ENCODE data around the gene ATP1A4. TPM values are rescaled to one million over a fixed set of nuclear protein-coding genes. Genes with fewer than 3 reads are reported as not detected.

Gene ATP1A4
- total and polyA plus RNA-seq, 7 experiments from 2014 or later: 0.71 TPM; not detected in 6

DNA sequence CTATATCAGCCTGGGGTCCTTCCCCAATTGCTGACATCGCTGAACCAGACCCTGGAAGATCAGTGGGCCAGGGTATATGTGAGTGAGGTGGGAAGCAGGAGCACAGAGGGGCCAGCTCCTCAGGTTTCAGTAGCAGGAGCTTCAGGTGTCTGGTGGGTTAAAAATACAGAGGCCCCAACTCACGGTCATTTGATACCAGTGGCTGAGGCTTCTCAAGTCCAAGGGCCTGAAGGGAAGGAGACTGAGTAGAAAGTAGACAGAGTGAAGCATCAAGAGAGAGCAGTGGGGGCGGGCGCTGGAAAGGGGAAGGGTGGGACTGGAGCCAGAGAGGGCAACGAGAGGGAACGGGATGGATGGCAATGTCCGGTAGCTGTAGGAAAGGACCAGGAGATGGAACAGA lies 36.9 kb downstream of the ATP1A4 start:
- Histone ChIP-seq H3K4me3 (ENCODE audit: low read length) (no peak overlapping the region), H3K9me3 (ENCODE audit: control insufficient read depth in 2 of 3, low read length in 3 of 3) (no peaks in the 10 kb centered on the region), H3K27me3 (ENCODE audit: control insufficient read depth in 2 of 2, insufficient read depth in 2 of 2, low read length in 2 of 2) (no peaks in the 10 kb centered on the region), H3K27ac (ENCODE audit: low read depth, low read length) (no peak overlapping the region), H3K4me1 (ENCODE audit: control insufficient read depth in 2 of 2, insufficient read depth in 2 of 2, low read length in 2 of 2) (no peaks in the 10 kb centered on the region), H3K36me3 (ENCODE audit: control insufficient read depth in 2 of 3, insufficient read depth in 3 of 3, low read length in 3 of 3) (no peaks in the 10 kb centered on the region)
- intact Hi-C loops (cut with micrococcal nuclease): no loop called here
- ChIA-PET CTCF (no interaction called here), POLR2A (no interaction called here)
- Mint-ChIP-seq H3K4me3 (no peak overlapping the region), H3K27ac (no peak overlapping the region), H3K36me3 (no peaks in the 10 kb centered on the region), H3K27me3 (peaks cover 0 to 10% (median 6%) of the 10 kb centered on the region in 5 donors), H3K9me3 (no peaks in the 10 kb centered on the region), H3K4me1 (no peaks in the 10 kb centered on the region)
- DNase-seq (no peak), ATAC-seq (no peak)

DNA sequence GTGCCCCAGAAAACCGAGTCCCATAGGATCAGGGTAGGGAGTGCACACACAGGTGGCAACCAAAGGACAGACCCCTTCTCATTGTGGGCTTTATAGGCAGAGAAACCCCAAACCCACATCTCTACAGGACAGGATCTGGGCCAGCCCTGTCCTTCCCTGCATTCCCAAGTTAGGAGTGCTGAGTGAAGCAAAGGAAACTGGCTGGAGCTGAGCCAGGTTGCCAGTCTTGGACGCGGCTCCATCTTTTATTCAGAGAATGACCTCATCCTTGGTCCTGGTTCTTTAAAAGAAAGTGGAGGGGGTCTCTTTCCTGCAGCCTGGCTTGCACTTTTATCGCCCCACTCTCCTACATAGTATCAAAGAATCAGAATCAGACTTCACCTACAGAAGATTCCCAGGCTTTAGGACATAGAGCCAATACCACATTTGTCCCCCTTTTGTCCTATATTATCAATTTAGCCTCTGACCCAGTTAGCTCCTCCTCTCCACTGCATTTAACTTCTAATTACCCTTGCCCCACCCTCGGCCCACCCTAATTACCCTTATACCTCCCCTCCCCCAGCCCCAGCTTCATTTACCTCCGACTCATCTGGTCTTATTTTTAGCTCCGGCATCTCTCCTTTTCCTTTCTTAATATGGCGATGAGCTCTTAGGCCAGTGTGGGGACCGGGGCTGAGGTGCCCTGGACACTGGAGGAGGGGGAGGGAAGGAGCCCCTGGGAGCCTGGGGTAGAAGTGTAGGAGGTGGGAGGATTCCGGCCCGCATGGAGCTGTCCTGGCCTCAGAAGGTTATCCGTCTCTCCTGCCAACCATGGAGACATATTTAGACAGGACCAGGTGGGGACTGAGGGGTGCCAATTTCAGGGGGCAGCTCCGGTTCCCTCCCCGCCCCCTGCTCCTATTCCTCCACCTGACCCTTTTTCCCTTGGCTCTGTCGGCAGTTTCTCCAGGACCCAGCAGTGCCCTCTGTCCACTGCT lies 38.5 kb downstream of the ATP1A4 start, which contains the start of gene CASQ1:
Gene CASQ1, plus strand, starts transcription at position 927 of the 977 bp plus-strand sequence. CDS start 177 bp downstream, outside the sequence.
- Mint-ChIP-seq H3K4me3 (no peak within 1 kb of the TSS), H3K27ac (no peak within 1 kb of the TSS), H3K27me3 (peaks cover 0 to 10% (median 6%) of the 10 kb centered on the region in 5 donors), H3K36me3 (no peaks in the 10 kb centered on the region), H3K4me1 (no peaks in the 10 kb centered on the region), H3K9me3 (no peaks in the 10 kb centered on the region)
- Histone ChIP-seq H3K27me3 (ENCODE audit: control insufficient read depth in 2 of 2, insufficient read depth in 2 of 2, low read length in 2 of 2) (no peaks in the 10 kb centered on the region), H3K36me3 (ENCODE audit: control insufficient read depth in 2 of 3, insufficient read depth in 3 of 3, low read length in 3 of 3) (no peaks in the 10 kb centered on the region), H3K27ac (ENCODE audit: low read depth, low read length) (no peak within 1 kb of the TSS), H3K9me3 (ENCODE audit: control insufficient read depth in 2 of 3, low read length in 3 of 3) (no peaks in the 10 kb centered on the region), H3K4me3 (ENCODE audit: low read length) (no peak within 1 kb of the TSS), H3K4me1 (ENCODE audit: control insufficient read depth in 2 of 2, insufficient read depth in 2 of 2, low read length in 2 of 2) (no peaks in the 10 kb centered on the region)
- intact Hi-C loops (cut with micrococcal nuclease): loop anchor here in 1 of 2 donors (5.0 kb wide), 1 partner anchor 42 kb away; no protein-coding TSS in a partner anchor
- ChIA-PET POLR2A (no interaction called here), CTCF (interaction anchor here (0.6 to 4.2 kb wide), 6 partner anchors 29 to 650 kb away, joined by 3 to 47 read pairs (median 4); no protein-coding TSS in a partner anchor)
- ATAC-seq (no peak), DNase-seq (no peak)

DNA sequence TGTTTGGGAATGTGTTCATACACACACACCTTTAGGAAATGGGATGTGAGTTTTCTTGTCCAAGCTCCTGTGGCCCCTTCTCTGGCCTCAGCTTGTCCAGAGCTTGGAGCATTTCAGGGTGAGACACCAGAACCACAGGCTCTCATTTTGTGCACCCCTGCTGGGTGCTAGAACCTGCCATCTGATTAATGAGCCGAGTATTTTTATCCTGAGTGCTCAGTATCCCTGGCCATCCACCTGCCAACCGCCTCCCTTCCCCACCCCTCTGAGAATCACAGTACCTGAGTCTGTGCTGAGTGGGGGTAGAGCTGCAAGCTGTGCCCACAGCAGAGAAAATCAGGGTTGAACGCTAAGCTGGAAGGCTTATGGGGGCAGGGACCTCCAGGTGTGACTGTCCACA lies 40.4 kb downstream of the ATP1A4 start:
- H3K9me3 Mint-ChIP-seq: no peaks in the 10 kb centered on the region
- no peaks in the 10 kb centered on the region for H3K36me3 Mint-ChIP-seq
- peaks cover 0 to 5% (median 3%) of the 10 kb centered on the region in 5 donors for H3K27me3 Mint-ChIP-seq
- Histone ChIP-seq H3K27me3 (ENCODE audit: control insufficient read depth in 2 of 2, insufficient read depth in 2 of 2, low read length in 2 of 2) (no peaks in the 10 kb centered on the region), H3K27ac (ENCODE audit: low read depth, low read length) (no peak overlapping the region), H3K9me3 (ENCODE audit: control insufficient read depth in 2 of 3, low read length in 3 of 3) (no peaks in the 10 kb centered on the region), H3K36me3 (ENCODE audit: control insufficient read depth in 2 of 3, insufficient read depth in 3 of 3, low read length in 3 of 3) (no peaks in the 10 kb centered on the region), H3K4me1 (ENCODE audit: control insufficient read depth in 2 of 2, insufficient read depth in 2 of 2, low read length in 2 of 2) (no peaks in the 10 kb centered on the region), H3K4me3 (ENCODE audit: low read length) (no peak overlapping the region)
- H3K27ac Mint-ChIP-seq: no peak overlapping the region
- ATAC-seq (no peak), DNase-seq (no peak)
- ChIA-PET CTCF (interaction anchor here (0.6 to 4.2 kb wide), 7 partner anchors 11 to 1363 kb away, joined by 3 to 47 read pairs (median 8); no protein-coding TSS in a partner anchor), POLR2A (interaction anchor here (0.6 kb wide), 1 partner anchor 60 kb away, joined by 3 read pairs; no protein-coding TSS in a partner anchor)
- H3K4me1 Mint-ChIP-seq: peaks cover 0 to 2% (median 0%) of the 10 kb centered on the region in 7 donors
- intact Hi-C loops (cut with micrococcal nuclease): loop anchor here in 1 of 2 donors (2.0 to 5.0 kb wide), 2 partner anchors 27 to 41 kb away; no protein-coding TSS in a partner anchor
- no peak overlapping the region for H3K4me3 Mint-ChIP-seq

DNA sequence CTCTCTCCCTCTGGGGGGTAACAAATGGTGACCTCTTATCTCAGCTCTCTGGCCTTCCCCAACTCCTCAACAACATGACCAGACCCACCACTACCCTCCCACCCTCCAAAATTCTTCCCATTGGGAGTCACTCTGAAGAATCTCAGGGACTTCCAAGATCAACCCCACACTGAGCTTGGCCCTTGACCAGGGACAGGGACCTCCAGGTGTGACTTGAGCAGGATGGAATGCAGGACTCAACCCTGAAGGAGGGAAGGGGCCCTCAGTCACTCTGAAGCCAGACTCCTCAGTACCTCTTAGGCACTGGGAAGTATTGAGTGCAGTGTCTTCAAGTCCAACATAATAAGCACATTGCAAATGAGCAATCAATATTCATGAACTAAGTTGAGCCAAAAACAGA lies 40.8 kb downstream of the ATP1A4 start:
- no peaks in the 10 kb centered on the region for H3K36me3 Mint-ChIP-seq

DNA sequence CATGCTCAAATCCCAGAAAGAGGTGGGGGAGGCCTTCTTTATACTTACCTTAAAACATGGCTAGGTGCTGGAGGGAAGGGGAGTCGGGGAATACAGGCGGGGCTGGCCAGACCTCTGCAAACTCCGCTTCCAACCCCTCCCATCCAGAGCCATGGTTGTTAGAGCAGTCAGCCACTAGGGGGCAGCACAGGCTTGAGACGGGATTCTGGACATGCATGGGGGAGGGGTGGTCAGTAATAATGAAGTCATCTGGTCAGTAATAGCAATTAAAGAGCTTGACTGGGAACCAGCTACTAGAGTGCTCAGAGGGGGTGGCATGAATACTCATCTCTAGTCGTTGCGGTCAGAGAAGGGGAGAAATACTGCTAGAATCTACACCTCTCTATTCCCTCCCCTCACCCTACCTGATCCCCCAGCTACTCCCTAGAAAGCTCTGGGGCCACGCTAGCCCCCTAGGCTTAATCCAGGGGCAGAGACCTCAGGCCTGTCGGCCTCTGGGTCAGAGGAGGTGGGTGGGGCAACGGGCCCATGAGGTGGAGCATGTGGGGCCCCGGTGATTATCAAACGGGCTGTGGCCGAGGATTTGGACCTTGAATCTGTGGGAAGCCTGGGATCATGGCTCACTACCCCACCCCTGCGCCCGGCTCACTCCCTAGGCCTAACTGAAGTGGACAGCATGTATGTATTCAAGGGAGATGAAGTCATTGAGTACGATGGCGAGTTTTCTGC lies 41.9 kb downstream of the ATP1A4 start:
- no peaks in the 10 kb centered on the region for H3K27me3 ChIP-seq (ENCODE audit: control insufficient read depth in 2 of 2, insufficient read depth in 2 of 2, low read length in 2 of 2)
- intact Hi-C loops (cut with micrococcal nuclease): loop anchor here (1.0 to 5.0 kb wide), 7 partner anchors 26 to 414 kb away; no protein-coding TSS in a partner anchor

More for the DNA sequence above, 40.8 kb downstream of the ATP1A4 start:
- H3K27me3 ChIP-seq (ENCODE audit: control insufficient read depth in 2 of 2, insufficient read depth in 2 of 2, low read length in 2 of 2): no peaks in the 10 kb centered on the region
- intact Hi-C loops (cut with micrococcal nuclease): loop anchor here in 1 of 2 donors (2.0 to 5.0 kb wide), 2 partner anchors 27 to 40 kb away; no protein-coding TSS in a partner anchor
- H3K4me3 ChIP-seq (ENCODE audit: low read length): no peak overlapping the region
- Mint-ChIP-seq H3K4me3 (no peak overlapping the region), H3K27ac (no peak overlapping the region), H3K27me3 (peaks cover 0 to 5% (median 0%) of the 10 kb centered on the region in 5 donors), H3K4me1 (peaks cover 0 to 2% (median 0%) of the 10 kb centered on the region in 7 donors), H3K9me3 (no peaks in the 10 kb centered on the region)
- H3K9me3 ChIP-seq (ENCODE audit: control insufficient read depth in 2 of 3, low read length in 3 of 3): no peaks in the 10 kb centered on the region
- H3K4me1 ChIP-seq (ENCODE audit: control insufficient read depth in 2 of 2, insufficient read depth in 2 of 2, low read length in 2 of 2): no peaks in the 10 kb centered on the region
- no peaks in the 10 kb centered on the region for H3K36me3 ChIP-seq (ENCODE audit: control insufficient read depth in 2 of 3, insufficient read depth in 3 of 3, low read length in 3 of 3)
- ChIA-PET CTCF (interaction anchor here (1.3 to 4.2 kb wide), 4 partner anchors 10 to 100 kb away, joined by 4 to 47 read pairs (median 15); no protein-coding TSS in a partner anchor), POLR2A (interaction anchor here (0.6 to 1.3 kb wide), 2 partner anchors 60 to 100 kb away, joined by 3 to 4 read pairs; no protein-coding TSS in a partner anchor)
- H3K27ac ChIP-seq (ENCODE audit: low read depth, low read length): no peak overlapping the region
- DNase-seq (no peak), ATAC-seq (no peak)

More for the DNA sequence above, 41.9 kb downstream of the ATP1A4 start:
- H3K36me3 ChIP-seq (ENCODE audit: control insufficient read depth in 2 of 3, insufficient read depth in 3 of 3, low read length in 3 of 3): no peaks in the 10 kb centered on the region
- peak; percentile 92 for ATAC-seq
- ChIA-PET POLR2A (interaction anchor here (1.3 kb wide), 1 partner anchor 99 kb away, joined by 4 read pairs; no protein-coding TSS in a partner anchor), CTCF (interaction anchor here (0.6 to 4.2 kb wide), 15 partner anchors 9 to 186 kb away, joined by 3 to 47 read pairs (median 4); no protein-coding TSS in a partner anchor)
- Mint-ChIP-seq H3K4me3 (no peak overlapping the region), H3K27me3 (peaks cover 0 to 5% (median 0%) of the 10 kb centered on the region in 5 donors), H3K4me1 (peaks cover 0 to 2% (median 0%) of the 10 kb centered on the region in 7 donors), H3K9me3 (no peaks in the 10 kb centered on the region), H3K36me3 (no peaks in the 10 kb centered on the region), H3K27ac (no peak overlapping the region)
- no peaks in the 10 kb centered on the region for H3K9me3 ChIP-seq (ENCODE audit: control insufficient read depth in 2 of 3, low read length in 3 of 3)
- H3K4me3 ChIP-seq (ENCODE audit: low read length): no peak overlapping the region
- H3K27ac ChIP-seq (ENCODE audit: low read depth, low read length): no peak overlapping the region
- peak; percentile 34 to 84 (median 70) for DNase-seq
- no peaks in the 10 kb centered on the region for H3K4me1 ChIP-seq (ENCODE audit: control insufficient read depth in 2 of 2, insufficient read depth in 2 of 2, low read length in 2 of 2)

All from naive thymus-derived CD4-positive, alpha-beta T cell (primary cell).